H9 (cell line): ENCODE results near the gene H6PD. TPM values are rescaled to one million over a fixed set of nuclear protein-coding genes. Genes with fewer than 3 reads are reported as not detected.
A peak's percentile ranks its signal among the peaks of the same experiment; 100 is the strongest.

Experiments
- DNase-seq: peaks from one replicate; pipeline ENCODE4 v3.0.0-alpha.2; 2017
- H2AFZ ChIP-seq: one replicate; pipeline ENCODE4 v1.6.1; 2013; ENCODE audit warnings: mild to moderate bottlenecking, low read length, control low read depth, moderate library complexity
- H2AK5ac ChIP-seq: 2 replicates; pipeline ENCODE4 v1.6.1; 2013; ENCODE audit warnings: low read length, control low read depth, mixed read lengths; ENCODE audit not compliant: insufficient read length
- H2BK120ac ChIP-seq: one replicate; pipeline ENCODE4 v1.6.1; 2013; ENCODE audit warnings: low read depth, mild to moderate bottlenecking, low read length, control low read depth, inconsistent platforms; ENCODE audit not compliant: poor library complexity, severe bottlenecking
- H2BK12ac ChIP-seq: 2 replicates; pipeline ENCODE4 v1.6.1; 2013; ENCODE audit warnings: low read length, control low read depth, mixed read lengths, low read depth; ENCODE audit not compliant: insufficient read length
- H2BK15ac ChIP-seq: 2 replicates; pipeline ENCODE4 v1.6.1; 2013; ENCODE audit warnings: low read depth, low read length, control low read depth
- H2BK20ac ChIP-seq: one replicate; pipeline ENCODE4 v1.6.1; 2013; ENCODE audit warnings: low read depth, mild to moderate bottlenecking, low read length, control low read depth, inconsistent platforms; ENCODE audit not compliant: poor library complexity, severe bottlenecking
- H2BK5ac ChIP-seq: 2 replicates; pipeline ENCODE4 v1.6.1; 2013; ENCODE audit warnings: low read length, control low read depth, mixed read lengths; ENCODE audit not compliant: insufficient read length
- H3K14ac ChIP-seq: 2 replicates; pipeline ENCODE4 v1.6.1; 2013; ENCODE audit warnings: low read length, control low read depth; ENCODE audit not compliant: insufficient read depth
- H3K18ac ChIP-seq: 2 replicates; pipeline ENCODE4 v1.6.1; 2013; ENCODE audit warnings: low read depth, mild to moderate bottlenecking, mixed read lengths, low read length, control low read depth; ENCODE audit not compliant: insufficient read length
- H3K23ac ChIP-seq: 2 replicates; pipeline ENCODE4 v1.6.1; 2013; ENCODE audit warnings: low read length, control low read depth, mixed read lengths, low read depth; ENCODE audit not compliant: insufficient read length
- H3K23me2 ChIP-seq: 2 replicates; pipeline ENCODE4 v1.6.1; 2013; ENCODE audit warnings: low read depth, mild to moderate bottlenecking, mixed read lengths, low read length, control low read depth; ENCODE audit not compliant: insufficient read length, poor library complexity, severe bottlenecking
- H3K27ac ChIP-seq: 2 replicates; pipeline ENCODE4 v1.5.1; 2013; ENCODE audit warnings: low read length, control low read depth, mixed read lengths, low read depth; ENCODE audit not compliant: insufficient read length
- H3K27me3 ChIP-seq: 2 replicates; pipeline ENCODE4 v1.6.1; 2013; ENCODE audit warnings: low read length, control low read depth, inconsistent platforms; ENCODE audit not compliant: insufficient read depth
- H3K4ac ChIP-seq: 2 replicates; pipeline ENCODE4 v1.6.1; 2013; ENCODE audit warnings: low read depth, mild to moderate bottlenecking, control low read depth, inconsistent platforms, low read length, moderate library complexity
- H3K4me1 ChIP-seq: 2 replicates; pipeline ENCODE4 v1.6.1; 2013; ENCODE audit warnings: low read length, control low read depth, inconsistent platforms; ENCODE audit not compliant: insufficient read depth
- H3K4me2 ChIP-seq: 2 replicates; pipeline ENCODE4 v1.6.1; 2013; ENCODE audit warnings: low read length, control low read depth, mixed read lengths; ENCODE audit not compliant: insufficient read length, insufficient read depth
- H3K56ac ChIP-seq: 2 replicates; pipeline ENCODE4 v1.6.1; 2013; ENCODE audit warnings: low read depth, mild to moderate bottlenecking, mixed read lengths, low read length, control low read depth; ENCODE audit not compliant: insufficient read length
- H3K79me1 ChIP-seq: 2 replicates; pipeline ENCODE4 v1.6.1; 2013; ENCODE audit warnings: low read depth, mild to moderate bottlenecking, moderate library complexity, low read length, control low read depth, inconsistent platforms; ENCODE audit not compliant: insufficient read depth, poor library complexity, severe bottlenecking
- H3K79me2 ChIP-seq: 2 replicates; pipeline ENCODE4 v1.6.1; 2013; ENCODE audit warnings: low read length, control low read depth, inconsistent platforms; ENCODE audit not compliant: insufficient read depth
- H3K9ac ChIP-seq: 2 replicates; pipeline ENCODE4 v1.6.1; 2013; ENCODE audit warnings: low read length, control low read depth, mixed read lengths; ENCODE audit not compliant: insufficient read length; ENCODE audit errors: extremely low read depth
- H3K9me3 ChIP-seq: one replicate; pipeline ENCODE4 v1.6.1; 2013; ENCODE audit warnings: low read depth, low read length, inconsistent platforms; ENCODE audit not compliant: control insufficient read depth
- H3T11ph ChIP-seq: one replicate; pipeline ENCODE4 v1.6.1; 2013; ENCODE audit warnings: mild to moderate bottlenecking, low read length, control low read depth, inconsistent platforms
- H4K20me1 ChIP-seq: one replicate; pipeline ENCODE4 v1.6.1; 2013; ENCODE audit not compliant: control insufficient read depth, insufficient read length, insufficient read depth
- H4K5ac ChIP-seq: 2 replicates; pipeline ENCODE4 v1.6.1; 2013; ENCODE audit warnings: low read depth, mild to moderate bottlenecking, mixed read lengths, low read length, control low read depth; ENCODE audit not compliant: insufficient read length
- H4K8ac ChIP-seq: replicated peaks from 2 replicates; pipeline ENCODE4 v1.6.1; 2013; ENCODE audit warnings: low read length, control low read depth, mixed read lengths, low read depth; ENCODE audit not compliant: insufficient read length
- H4K91ac ChIP-seq: 2 replicates; pipeline ENCODE4 v1.6.1; 2013; ENCODE audit warnings: low read depth, mild to moderate bottlenecking, moderate library complexity, mixed read lengths, low read length, control low read depth; ENCODE audit not compliant: insufficient read length
- H3K27ac Mint-ChIP-seq, 3 experiments: 2 replicates in 2 of 3; 3 replicates in 1 of 3; pipeline ENCODE4 v1.8.0; 2020 to 2021; ENCODE audit warnings: mixed read lengths in 3 of 3, mild to moderate bottlenecking in 1 of 3, moderate library complexity in 1 of 3
- H3K27me3 Mint-ChIP-seq: 2 replicates; pipeline ENCODE4 v1.8.0; 2021; ENCODE audit warnings: low read depth, mild to moderate bottlenecking, moderate library complexity, mixed read lengths
- H3K36me3 Mint-ChIP-seq, 3 experiments: 2 replicates in 2 of 3; 3 replicates in 1 of 3; pipeline ENCODE4 v1.8.0; 2020 to 2021; ENCODE audit warnings: low read depth in 3 of 3, mixed read lengths in 3 of 3; ENCODE audit not compliant: insufficient read depth in 1 of 3
- H3K4me1 Mint-ChIP-seq, 2 experiments: 2 replicates each; pipeline ENCODE4 v1.8.0; 2020; ENCODE audit warnings: mixed read lengths in 2 of 2
- H3K4me3 Mint-ChIP-seq, 2 experiments: 2 replicates in 1 of 2; 3 replicates in 1 of 2; pipeline ENCODE4 v1.8.0; 2020 to 2021; ENCODE audit warnings: mild to moderate bottlenecking in 2 of 2, mixed read lengths in 2 of 2, moderate library complexity in 1 of 2
- H3K9me3 Mint-ChIP-seq, 2 experiments: 2 replicates in 1 of 2; 3 replicates in 1 of 2; pipeline ENCODE4 v1.8.0; 2020; ENCODE audit warnings: mild to moderate bottlenecking in 2 of 2, mixed read lengths in 2 of 2, moderate library complexity in 1 of 2
- WGBS: extraction: QIAGEN DNeasy Blood & Tissue Kit; methylation state at CpG from one replicate; pipeline ENCODE4 v1.1.7; 2013; ENCODE audit warnings: missing lambda C conversion rate, low lambda C conversion rate, mixed read lengths; ENCODE audit not compliant: insufficient read length; ENCODE audit errors: extremely low coverage; 5-methylcytosine and 5-hydroxymethylcytosine counted together
- total RNA-seq: library from RNA; stranded (reverse); gene quantifications from 2 replicates; pipeline ENCODE4 v1.2.1, GENCODE V29; 2021
- TF ChIP-seq, protein P1 (sequence below): fragments of 200-600 bp; sonication (generic); conservative IDR thresholded peaks from 3 replicates; pipeline ENCODE4 v1.8.0; 2021; ENCODE audit warnings: antibody characterized with exemption, mild to moderate bottlenecking

The H6PD gene
- total RNA-seq, 1 experiment from 2014 or later = 7.9 TPM

DNA sequence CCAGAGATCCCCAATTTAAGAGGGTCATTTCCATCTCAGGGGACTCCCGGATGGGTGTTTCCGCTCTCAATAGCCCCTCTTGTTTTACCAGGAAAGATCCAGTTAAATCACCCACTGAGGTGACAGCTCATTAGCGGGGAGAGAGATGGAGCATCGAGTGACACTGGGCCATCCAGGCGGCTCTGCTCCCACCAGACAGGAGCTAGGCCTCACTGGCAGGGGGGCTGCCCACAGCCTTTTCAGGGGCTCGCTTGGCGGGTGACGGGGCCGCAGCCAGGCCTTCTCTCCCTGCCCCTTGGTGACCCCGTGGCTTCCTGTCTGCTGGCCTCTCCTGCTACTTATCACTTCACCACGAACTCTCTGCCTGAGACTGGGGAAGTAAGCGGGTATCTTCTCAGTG is 31.4 kb downstream of the H6PD start:
- Histone ChIP-seq H3K14ac (no peak overlapping the region), H4K20me1 (no peaks in the 10 kb centered on the region), H3K4me2 (no peak overlapping the region), H3K23me2 (no peaks in the 10 kb centered on the region), H3K9me3 (no peaks in the 10 kb centered on the region), H3K23ac (no peak overlapping the region), H2BK20ac (no peak overlapping the region), H4K5ac (no peak overlapping the region), H2AFZ (no peak overlapping the region), H3K18ac (no peak overlapping the region), H3K27ac (no peak overlapping the region), H2AK5ac (no peak overlapping the region), H3K4me1 (no peaks in the 10 kb centered on the region), H3T11ph (no peak overlapping the region), H4K91ac (no peak overlapping the region), H2BK5ac (no peak overlapping the region), H2BK15ac (no peak overlapping the region), H3K79me2 (no peaks in the 10 kb centered on the region), H2BK120ac (no peak overlapping the region), H2BK12ac (no peak overlapping the region), H3K56ac (no peak overlapping the region), H3K9ac (no peak overlapping the region), H3K79me1 (no peaks in the 10 kb centered on the region), H4K8ac (no peak overlapping the region), H3K27me3 (no peaks in the 10 kb centered on the region), H3K4ac (no peak overlapping the region)
- peak overlapping the region in 2 of 3 experiments; percentile 10 to 48; a peak in 2 of 7 replicates for H3K27ac Mint-ChIP-seq
- no CpG with 5 or more reads among the region's 12 CpGs for WGBS
- H3K9me3 Mint-ChIP-seq = 0 out of 5 replicates have a peak, but pooled peaks cover 0 to under 1% of the 10 kb centered on the region in 2 experiments
- peaks cover 3% of the 10 kb centered on the region for H3K27me3 Mint-ChIP-seq
- H3K4me1 Mint-ChIP-seq = peaks cover 14 to 31% of the 10 kb centered on the region in 2 experiments
- H3K4me3 Mint-ChIP-seq = no peak overlapping the region
- DNase-seq = no peak
- peaks cover under 1 to 8% (median 2%) of the 10 kb centered on the region in 3 experiments; a peak in 3 of 7 replicates for H3K36me3 Mint-ChIP-seq
- TF ChIP-seq, protein P1, sequence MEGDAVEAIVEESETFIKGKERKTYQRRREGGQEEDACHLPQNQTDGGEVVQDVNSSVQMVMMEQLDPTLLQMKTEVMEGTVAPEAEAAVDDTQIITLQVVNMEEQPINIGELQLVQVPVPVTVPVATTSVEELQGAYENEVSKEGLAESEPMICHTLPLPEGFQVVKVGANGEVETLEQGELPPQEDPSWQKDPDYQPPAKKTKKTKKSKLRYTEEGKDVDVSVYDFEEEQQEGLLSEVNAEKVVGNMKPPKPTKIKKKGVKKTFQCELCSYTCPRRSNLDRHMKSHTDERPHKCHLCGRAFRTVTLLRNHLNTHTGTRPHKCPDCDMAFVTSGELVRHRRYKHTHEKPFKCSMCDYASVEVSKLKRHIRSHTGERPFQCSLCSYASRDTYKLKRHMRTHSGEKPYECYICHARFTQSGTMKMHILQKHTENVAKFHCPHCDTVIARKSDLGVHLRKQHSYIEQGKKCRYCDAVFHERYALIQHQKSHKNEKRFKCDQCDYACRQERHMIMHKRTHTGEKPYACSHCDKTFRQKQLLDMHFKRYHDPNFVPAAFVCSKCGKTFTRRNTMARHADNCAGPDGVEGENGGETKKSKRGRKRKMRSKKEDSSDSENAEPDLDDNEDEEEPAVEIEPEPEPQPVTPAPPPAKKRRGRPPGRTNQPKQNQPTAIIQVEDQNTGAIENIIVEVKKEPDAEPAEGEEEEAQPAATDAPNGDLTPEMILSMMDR = no peak
